GM19467 (cell line): ENCODE results near the gene APOBEC3F.

ENCODE experiments used
- ATAC-seq: cut with Tn5 transposase; IDR thresholded peaks from one replicate; pipeline ENCODE4 v1.9.1; 2021; ENCODE audit warnings: mild to moderate bottlenecking, moderate library complexity; ENCODE audit not compliant: unreplicated experiment

APOBEC3F gene

GRCh38 chr22:39090426-39091064, 49.9 kb downstream of the APOBEC3F start:
- ATAC-seq: no peak

GRCh38 chr22:39091126-39092081, 50.7 kb downstream of the APOBEC3F start:
- no peak for ATAC-seq

DNA sequence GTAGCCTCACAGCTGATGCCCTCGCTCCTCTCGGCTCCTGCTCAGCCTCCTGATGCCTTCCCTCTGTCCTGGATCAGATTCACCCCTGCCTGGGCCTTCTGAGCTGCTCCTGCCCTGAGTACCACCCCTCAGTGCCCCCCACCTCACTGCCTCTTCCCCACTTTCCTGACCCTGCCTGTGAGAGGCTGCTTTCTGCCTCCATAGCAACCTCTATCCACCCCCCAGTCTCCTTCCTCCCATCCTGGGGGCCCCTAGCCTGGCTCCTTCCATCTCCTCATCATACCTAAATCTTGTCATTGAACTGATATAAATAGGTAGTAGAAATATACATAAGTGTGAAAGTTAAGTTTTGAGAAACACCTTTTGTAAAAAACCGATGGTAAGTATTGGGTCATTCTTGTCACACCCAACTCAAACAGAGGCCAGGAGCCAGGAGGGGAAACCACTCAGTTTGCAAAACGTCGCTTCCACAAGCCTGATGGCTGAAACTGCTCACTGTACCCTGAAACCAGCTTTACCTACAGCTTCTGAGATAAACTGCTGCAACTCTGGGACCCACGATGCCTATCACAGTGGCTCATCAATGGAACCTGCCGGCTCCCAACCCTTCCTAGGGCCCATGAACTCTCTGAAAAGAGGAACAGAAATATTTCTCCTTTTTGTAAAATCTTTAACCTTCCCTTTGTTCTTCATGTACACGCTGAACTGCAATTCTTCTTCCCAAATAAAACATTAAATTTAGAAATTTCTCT, 51.6 kb downstream of the APOBEC3F start:
- no peak for ATAC-seq

DNA sequence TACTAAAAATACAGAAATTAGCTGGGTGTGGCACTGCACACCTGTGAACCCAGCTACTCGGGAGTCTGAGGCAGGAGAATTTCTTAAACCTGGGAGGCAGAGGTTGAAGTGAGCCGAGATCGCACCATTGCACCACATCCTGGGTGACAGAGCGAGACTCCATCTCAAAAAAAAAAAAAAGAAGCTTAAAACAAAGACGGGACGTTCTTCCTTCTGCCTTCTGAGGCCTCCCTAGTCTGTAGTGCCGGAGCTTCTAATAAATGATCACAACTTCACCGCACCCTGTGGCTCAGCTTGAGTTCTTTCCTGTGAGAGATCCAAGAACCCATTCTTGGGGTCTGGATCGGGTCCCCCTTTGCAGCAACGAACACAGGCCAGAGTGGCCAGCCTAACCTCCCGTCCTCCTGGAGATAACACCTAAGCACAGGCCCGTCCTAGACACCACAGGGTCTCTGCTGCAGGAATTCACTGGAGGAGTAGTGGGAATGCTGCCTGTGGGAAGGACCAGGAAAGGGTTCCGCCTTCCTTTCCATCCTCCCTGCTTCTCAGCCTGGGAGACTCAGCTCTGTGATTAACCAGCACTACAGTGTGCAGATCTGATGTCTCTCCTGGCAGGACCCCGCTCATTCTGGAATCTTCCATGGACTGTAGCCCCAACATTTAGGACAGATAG, 54.2 kb downstream of the APOBEC3F start:
- no peak for ATAC-seq

- ATAC-seq: no peak
Measured at GRCh38 chr22:39095971-39096370, 55.3 kb downstream of the APOBEC3F start.

GRCh38 chr22:39097098-39098020, 56.7 kb downstream of the APOBEC3F start, which contains the start of gene APOBEC3H:
TSS of gene APOBEC3H (plus strand) at chr22:39097244. CDS start at chr22:39100279, 3,035 bp downstream.
- no peak for ATAC-seq

GRCh38 chr22:39098026-39098425, 57.4 kb downstream of the APOBEC3F start:
- ATAC-seq: no peak

DNA sequence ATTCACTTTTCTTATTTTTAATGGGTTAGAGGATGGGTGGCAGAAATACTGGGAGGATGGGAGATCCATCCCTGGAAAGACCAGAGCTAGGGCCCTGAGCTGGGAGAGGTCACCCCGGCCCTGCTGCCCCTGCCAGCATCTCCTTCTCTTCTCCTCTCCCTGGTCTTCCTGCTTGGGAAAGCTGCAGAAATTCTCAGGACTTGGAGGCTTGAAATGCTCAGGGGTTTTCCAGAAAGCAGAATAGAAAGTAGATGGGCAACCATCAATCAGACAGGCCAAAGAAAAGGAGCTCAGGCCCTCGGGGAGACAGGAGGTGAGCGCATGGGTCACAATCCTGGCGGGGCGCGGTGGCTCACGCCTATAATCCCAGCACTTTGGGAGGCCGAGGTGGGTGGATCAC, 57.9 kb downstream of the APOBEC3F start:
- no peak for ATAC-seq

GRCh38 chr22:39101226-39101625, 60.6 kb downstream of the APOBEC3F start:
- ATAC-seq: no peak

- ATAC-seq: no peak
Measured at GRCh38 chr22:39103431-39103830, 62.8 kb downstream of the APOBEC3F start.
